Heart left ventricle (tissue), 16 donors: ENCODE results near the gene MS4A13. TPM values are rescaled to one million over a fixed set of nuclear protein-coding genes. Genes with fewer than 3 reads are reported as not detected.
"Not testable (repeated sequence)": the region's sequence is repeated elsewhere in the genome, so short reads cannot be mapped to it uniquely, and the experiment has no call there.

Experiments
- ATAC-seq, 4 donors: fragments of 200-7000 bp; cut with Tn5 transposase; one replicate each; pipeline ENCODE4 v1.9.1; 2020 to 2022; ENCODE audit warnings: moderate library complexity in 4 of 4, mild to moderate bottlenecking in 3 of 4, moderate number of reproducible peaks in 1 of 4
- DNase-seq, 5 donors: peaks; one replicate each; pipeline ENCODE4 v3.0.0-alpha.2; 2020
- H3K27ac ChIP-seq, 12 donors: fragments of 200-600 bp; sonication (generic) in 4 of 12; one replicate each; pipeline versions ENCODE4 v1.5.0 to v1.8.0; 2016 to 2022; ENCODE audit warnings: mild to moderate bottlenecking in 2 of 12
- H3K27me3 ChIP-seq, 9 donors: fragments of 200-600 bp; sonication (generic) in 2 of 9; one replicate each; pipeline versions ENCODE4 v1.5.1 to v1.8.0; 2016 to 2022; ENCODE audit warnings: mild to moderate bottlenecking in 3 of 9
- H3K36me3 ChIP-seq, 9 donors: fragments of 200-600 bp; sonication (generic) in 2 of 9; one replicate each; pipeline versions ENCODE4 v1.5.0 to v1.8.0; 2018 to 2022; ENCODE audit warnings: mild to moderate bottlenecking in 2 of 9
- H3K4me1 ChIP-seq, 12 donors: fragments of 200-600 bp; sonication (generic) in 4 of 12; one replicate each; pipeline versions ENCODE4 v1.5.0 to v1.8.0; 2016 to 2022; ENCODE audit warnings: mild to moderate bottlenecking in 3 of 12
- H3K4me3 ChIP-seq, 12 donors: fragments of 200-600 bp; sonication (generic) in 4 of 12; one replicate each; pipeline versions ENCODE4 v1.5.0 to v1.8.0; 2017 to 2022; ENCODE audit warnings: mild to moderate bottlenecking in 9 of 12, moderate library complexity in 4 of 12
- H3K9me3 ChIP-seq, 12 donors: fragments of 200-600 bp; sonication (generic) in 4 of 12; one replicate each; pipeline versions ENCODE4 v1.5.0 to v1.8.0; 2016 to 2022; ENCODE audit warnings: mild to moderate bottlenecking in 1 of 12
- CTCF ChIP-seq, 12 donors: fragments of 200-600 bp; sonication (generic) in 4 of 12; IDR thresholded peaks; one replicate each; pipeline versions ENCODE4 v1.5.0 to v1.8.0; 2018 to 2022; ENCODE audit warnings: antibody characterized with exemption in 12 of 12, mild to moderate bottlenecking in 5 of 12
- POLR2A ChIP-seq, 2 donors: fragments of 450-650 bp; IDR thresholded peaks; one replicate each; pipeline ENCODE4 v1.6.1; 2017; ENCODE audit warnings: antibody characterized with exemption in 2 of 2, mild to moderate bottlenecking in 2 of 2, moderate library complexity in 2 of 2
- WGBS, 4 donors: extraction: QIAGEN DNeasy Blood & Tissue Kit in 2 of 4; methylation state at CpG; one replicate each; pipeline versions ENCODE4 v1.1.5 to v1.1.7; 2013 to 2018; 5-methylcytosine and 5-hydroxymethylcytosine counted together
- intact Hi-C, 10 donors: fragments of 100-400 bp; cut with DNase I; formaldehyde crosslinking; loops; one replicate each; pipeline versions ENCODE4 v1.11.1 to v1.14.2; 2022
- polyA plus RNA-seq, 2 donors: library from polyadenylated mRNA; stranded (reverse); fragments of 200-250 nt; gene quantifications; one replicate each; pipeline ENCODE4 v1.2.3, GENCODE V29; 2013
- total RNA-seq, 9 donors: library from RNA; depleted of rRNA in 2 of 9; stranded (reverse); fragments of >200 nt in 2 of 9; fragmentation: NEBNext Ultra II Directional in 3 of 9; extraction: Animal tissue kit (Norgen Biotek cat#: 25700) in 3 of 9; gene quantifications; one replicate each; pipeline versions ENCODE4 v1.1.0 to v1.2.4, GENCODE V29; 2016 to 2023
- donor health status: ischemic (EF 13 %, LVEDD 7.1; RV severe dilation, severe dysfunction).
- donor health status: healthy with polysubstance abuse.
- donor health status: DM: no; HTN: yes; CAD: no.
- donor health status: DM: no; HTN: no; CAD: no.
- donor health status: ischemic (EF 25% LVEDD 6.9; RV normal size, moderate dysfunction).
- donor health status: ischemic (EF 25% LVEDD 5.7; RV mildly dilated, moderate dysfunction).
- donor health status: healthy.
- donor health status: DM: yes; HTN: yes; CAD: no.
- donor health status: ischemic (EF 35%, LVEDD 5.7; RV mildly dilated, moderate dysfunction).
- donor health status: nonischemic (EF 11% LVEDD 7.7; RV severe dilation, severe dysfunction).
- donor health status: DM: yes; HTN: yes; CAD: no.
- donor health status: PGD.
- donor health status: ischemic (EF 29% LVEDD 5.4; RV normal size, mild dysfunction).
- donor health status: nonischemic (EF 23%, LVEDD 6.1; RV moderate dilation, normal function).

The MS4A13 gene
- total and polyA plus RNA-seq, 11 donors: not detected

- no peaks in the 10 kb centered on the region for H3K36me3 ChIP-seq
- no peaks in the 10 kb centered on the region for H3K27me3 ChIP-seq
- DNase-seq (no peak), ATAC-seq (no peak)
- no peak overlapping the region for H3K27ac ChIP-seq
- no peak for TF ChIP-seq POLR2A (IDR thresholded peaks at IDR 0.05)
- TF ChIP-seq CTCF (IDR thresholded peaks at IDR 0.05): no peak
- 75 to 83% (median 80%) methylated on average over 3 of the region's 3 CpGs for WGBS, 4 donors
- H3K4me3 ChIP-seq: no peak overlapping the region
- H3K9me3 ChIP-seq: no peaks in the 10 kb centered on the region
- intact Hi-C loops: no loop called here
- H3K4me1 ChIP-seq: peaks cover 0 to 7% (median 0%) of the 10 kb centered on the region in 12 donors
Observed at GRCh38 chr11:60504219-60504905, 10.8 kb upstream of the MS4A13 start.

GRCh38 chr11:60509609-60510008 is 5.6 kb upstream of the MS4A13 start:
- H3K4me1 ChIP-seq, H3K9me3 ChIP-seq, H3K27ac ChIP-seq, intact Hi-C loops, H3K27me3 ChIP-seq, ATAC-seq, H3K36me3 ChIP-seq, DNase-seq, H3K4me3 ChIP-seq: not testable (repeated sequence)
- 81 to 86% (median 83%) methylated on average over 9 to 15 of the region's 15 CpGs for WGBS, 4 donors

GRCh38 chr11:60510209-60510608 is 5.0 kb upstream of the MS4A13 start:
- H3K27me3 ChIP-seq, H3K9me3 ChIP-seq, DNase-seq, intact Hi-C loops, H3K36me3 ChIP-seq, H3K4me1 ChIP-seq, ATAC-seq, H3K4me3 ChIP-seq, H3K27ac ChIP-seq: not testable (repeated sequence)
- WGBS, 4 donors: 87 to 93% (median 91%) methylated on average over 6 to 28 of the region's 28 CpGs

GRCh38 chr11:60511393-60511792 is 3.8 kb upstream of the MS4A13 start:
- intact Hi-C loops: no loop called here
- ATAC-seq: no peak
- no peak overlapping the region for H3K27ac ChIP-seq

GRCh38 chr11:60512651-60513225 is 2.5 kb upstream of the MS4A13 start:
- Histone ChIP-seq H3K36me3 (no peaks in the 10 kb centered on the region), H3K4me3 (no peak overlapping the region), H3K27ac (no peak overlapping the region), H3K27me3 (no peaks in the 10 kb centered on the region), H3K9me3 (no peaks in the 10 kb centered on the region), H3K4me1 (no peaks in the 10 kb centered on the region)
- TF ChIP-seq CTCF (IDR thresholded peaks at IDR 0.05) (no peak), POLR2A (IDR thresholded peaks at IDR 0.05) (no peak)
- ATAC-seq: no peak
- WGBS, 4 donors: 67 to 72% (median 69%) methylated on average over 3 of the region's 3 CpGs
- intact Hi-C loops: no loop called here
- DNase-seq: no peak

More at GRCh38 chr11:60511393-60511792, 3.8 kb upstream of the MS4A13 start:
- DNase-seq: no peak
- whole genome bisulfite sequencing, 4 donors: 53 to 61% (median 60%) methylated on average over 6 of the region's 6 CpGs
- no peaks in the 10 kb centered on the region for H3K27me3 ChIP-seq
- TF ChIP-seq CTCF (IDR thresholded peaks at IDR 0.05) (no peak), POLR2A (IDR thresholded peaks at IDR 0.05) (no peak)
- H3K4me3 ChIP-seq: no peak overlapping the region
- no peaks in the 10 kb centered on the region for H3K9me3 ChIP-seq
- H3K4me1 ChIP-seq: no peaks in the 10 kb centered on the region
- H3K36me3 ChIP-seq: no peaks in the 10 kb centered on the region
